ENCODE measurements around the gene IFT81.
"Not testable (repeated sequence)": the region's sequence is repeated elsewhere in the genome, so short reads cannot be mapped to it uniquely, and the experiment has no call there.

The IFT81 gene

GRCh38 chr12:110222433-110222832, 98.3 kb downstream of the IFT81 start:
- Histone ChIP-seq H3K27me3 (ENCODE audit: control insufficient read depth in 1 of 2, insufficient read depth in 2 of 2, low read length in 2 of 2) (no peaks in the 10 kb centered on the region), H3K4me3 (ENCODE audit: low read depth in 1 of 2, low read length in 2 of 2) (no peak overlapping the region), H3K36me3 (ENCODE audit: insufficient read depth, low read length) (no peaks in the 10 kb centered on the region), H3K9me3 (ENCODE audit: low read length) (no peaks in the 10 kb centered on the region), H3K27ac (ENCODE audit: low read depth, low read length) (no peak overlapping the region), H3K4me1 (ENCODE audit: insufficient read depth, low read length) (peaks cover 14% of the 10 kb centered on the region), H3K9ac (ENCODE audit: low read length) (no peak overlapping the region)

GRCh38 chr12:110223777-110224378, 99.7 kb downstream of the IFT81 start:
- Histone ChIP-seq H3K27ac (ENCODE audit: low read depth, low read length) (no peak overlapping the region), H3K9me3 (ENCODE audit: low read length) (no peaks in the 10 kb centered on the region), H3K27me3 (ENCODE audit: control insufficient read depth in 1 of 2, insufficient read depth in 2 of 2, low read length in 2 of 2) (no peaks in the 10 kb centered on the region), H3K36me3 (ENCODE audit: insufficient read depth, low read length) (no peaks in the 10 kb centered on the region), H3K9ac (ENCODE audit: low read length) (peak overlapping the region; percentile 7), H3K4me3 (ENCODE audit: low read depth in 1 of 2, low read length in 2 of 2) (no peak overlapping the region), H3K4me1 (ENCODE audit: insufficient read depth, low read length) (peaks cover 14% of the 10 kb centered on the region)

- H3K9ac ChIP-seq (ENCODE audit: low read length), result no peak overlapping the region
Observed at GRCh38 chr12:110224379-110225304, 100.5 kb downstream of the IFT81 start.

GRCh38 chr12:110227138-110227537, 103.0 kb downstream of the IFT81 start:
- Histone ChIP-seq H3K4me3 (ENCODE audit: low read depth in 1 of 2, low read length in 2 of 2) (no peak overlapping the region), H3K27ac (ENCODE audit: low read depth, low read length) (no peak overlapping the region), H3K9me3 (ENCODE audit: low read length) (no peaks in the 10 kb centered on the region), H3K9ac (ENCODE audit: low read length) (no peak overlapping the region), H3K36me3 (ENCODE audit: insufficient read depth, low read length) (no peaks in the 10 kb centered on the region), H3K27me3 (ENCODE audit: control insufficient read depth in 1 of 2, insufficient read depth in 2 of 2, low read length in 2 of 2) (no peaks in the 10 kb centered on the region), H3K4me1 (ENCODE audit: insufficient read depth, low read length) (peaks cover 11% of the 10 kb centered on the region)

More at GRCh38 chr12:110224379-110225304, 100.5 kb downstream of the IFT81 start:
- Histone ChIP-seq H3K9me3 (ENCODE audit: low read length) (no peaks in the 10 kb centered on the region), H3K27ac (ENCODE audit: low read depth, low read length) (peak overlapping the region; percentile 21), H3K4me1 (ENCODE audit: insufficient read depth, low read length) (peaks cover 14% of the 10 kb centered on the region), H3K36me3 (ENCODE audit: insufficient read depth, low read length) (no peaks in the 10 kb centered on the region), H3K27me3 (ENCODE audit: control insufficient read depth in 1 of 2, insufficient read depth in 2 of 2, low read length in 2 of 2) (no peaks in the 10 kb centered on the region), H3K4me3 (ENCODE audit: low read depth in 1 of 2, low read length in 2 of 2) (no peak overlapping the region)

- not testable (repeated sequence) for H3K4me3 ChIP-seq (ENCODE audit: low read depth in 1 of 2, low read length in 2 of 2); H3K9me3 ChIP-seq (ENCODE audit: low read length); H3K27ac ChIP-seq (ENCODE audit: low read depth, low read length); H3K36me3 ChIP-seq (ENCODE audit: insufficient read depth, low read length); H3K4me1 ChIP-seq (ENCODE audit: insufficient read depth, low read length); H3K27me3 ChIP-seq (ENCODE audit: control insufficient read depth in 1 of 2, insufficient read depth in 2 of 2, low read length in 2 of 2); H3K9ac ChIP-seq (ENCODE audit: low read length)
Observed at GRCh38 chr12:110228348-110228747, 104.2 kb downstream of the IFT81 start.

GRCh38 chr12:110228756-110229155, 104.6 kb downstream of the IFT81 start:
- no peaks in the 10 kb centered on the region for H3K36me3 ChIP-seq (ENCODE audit: insufficient read depth, low read length)
- peaks cover 8% of the 10 kb centered on the region for H3K4me1 ChIP-seq (ENCODE audit: insufficient read depth, low read length)
- H3K9me3 ChIP-seq (ENCODE audit: low read length), result no peaks in the 10 kb centered on the region
- no peak overlapping the region for H3K4me3 ChIP-seq (ENCODE audit: low read depth in 1 of 2, low read length in 2 of 2)
- no peak overlapping the region for H3K9ac ChIP-seq (ENCODE audit: low read length)
- H3K27ac ChIP-seq (ENCODE audit: low read depth, low read length), result no peak overlapping the region
- no peaks in the 10 kb centered on the region for H3K27me3 ChIP-seq (ENCODE audit: control insufficient read depth in 1 of 2, insufficient read depth in 2 of 2, low read length in 2 of 2)

GRCh38 chr12:110229409-110229808, 105.3 kb downstream of the IFT81 start:
- H3K27me3 ChIP-seq (ENCODE audit: control insufficient read depth in 1 of 2, insufficient read depth in 2 of 2, low read length in 2 of 2), result no peaks in the 10 kb centered on the region
- no peak overlapping the region for H3K4me3 ChIP-seq (ENCODE audit: low read depth in 1 of 2, low read length in 2 of 2)
- H3K9ac ChIP-seq (ENCODE audit: low read length), result no peak overlapping the region
- peaks cover 1% of the 10 kb centered on the region for H3K4me1 ChIP-seq (ENCODE audit: insufficient read depth, low read length)
- H3K36me3 ChIP-seq (ENCODE audit: insufficient read depth, low read length), result no peaks in the 10 kb centered on the region
- H3K9me3 ChIP-seq (ENCODE audit: low read length), result no peaks in the 10 kb centered on the region
- no peak overlapping the region for H3K27ac ChIP-seq (ENCODE audit: low read depth, low read length)

- Histone ChIP-seq H3K27me3 (ENCODE audit: control insufficient read depth in 1 of 2, insufficient read depth in 2 of 2, low read length in 2 of 2) (no peaks in the 10 kb centered on the region), H3K9me3 (ENCODE audit: low read length) (no peaks in the 10 kb centered on the region), H3K4me1 (ENCODE audit: insufficient read depth, low read length) (no peaks in the 10 kb centered on the region), H3K36me3 (ENCODE audit: insufficient read depth, low read length) (no peaks in the 10 kb centered on the region), H3K9ac (ENCODE audit: low read length) (no peak overlapping the region), H3K27ac (ENCODE audit: low read depth, low read length) (no peak overlapping the region), H3K4me3 (ENCODE audit: low read depth in 1 of 2, low read length in 2 of 2) (no peak overlapping the region)
Observed at GRCh38 chr12:110230655-110231054, 106.5 kb downstream of the IFT81 start.

- Histone ChIP-seq H3K36me3 (ENCODE audit: insufficient read depth, low read length) (no peaks in the 10 kb centered on the region), H3K4me3 (ENCODE audit: low read depth in 1 of 2, low read length in 2 of 2) (no peak overlapping the region), H3K4me1 (ENCODE audit: insufficient read depth, low read length) (no peaks in the 10 kb centered on the region), H3K27me3 (ENCODE audit: control insufficient read depth in 1 of 2, insufficient read depth in 2 of 2, low read length in 2 of 2) (no peaks in the 10 kb centered on the region), H3K9ac (ENCODE audit: low read length) (no peak overlapping the region), H3K27ac (ENCODE audit: low read depth, low read length) (no peak overlapping the region), H3K9me3 (ENCODE audit: low read length) (no peaks in the 10 kb centered on the region)
Observed at GRCh38 chr12:110233212-110233903, 109.2 kb downstream of the IFT81 start.

GRCh38 chr12:110234331-110234751, 110.2 kb downstream of the IFT81 start:
- no peak overlapping the region for H3K9ac ChIP-seq (ENCODE audit: low read length)
- no peaks in the 10 kb centered on the region for H3K27me3 ChIP-seq (ENCODE audit: control insufficient read depth in 1 of 2, insufficient read depth in 2 of 2, low read length in 2 of 2)
- H3K4me1 ChIP-seq (ENCODE audit: insufficient read depth, low read length), result no peaks in the 10 kb centered on the region
- H3K4me3 ChIP-seq (ENCODE audit: low read depth in 1 of 2, low read length in 2 of 2), result no peak overlapping the region
- H3K27ac ChIP-seq (ENCODE audit: low read depth, low read length), result no peak overlapping the region
- no peaks in the 10 kb centered on the region for H3K9me3 ChIP-seq (ENCODE audit: low read length)
- no peaks in the 10 kb centered on the region for H3K36me3 ChIP-seq (ENCODE audit: insufficient read depth, low read length)

GRCh38 chr12:110234755-110235154, 110.6 kb downstream of the IFT81 start:
- Histone ChIP-seq H3K4me1 (ENCODE audit: insufficient read depth, low read length) (no peaks in the 10 kb centered on the region), H3K36me3 (ENCODE audit: insufficient read depth, low read length) (no peaks in the 10 kb centered on the region), H3K27me3 (ENCODE audit: control insufficient read depth in 1 of 2, insufficient read depth in 2 of 2, low read length in 2 of 2) (no peaks in the 10 kb centered on the region), H3K9ac (ENCODE audit: low read length) (no peak overlapping the region), H3K4me3 (ENCODE audit: low read depth in 1 of 2, low read length in 2 of 2) (no peak overlapping the region), H3K9me3 (ENCODE audit: low read length) (no peaks in the 10 kb centered on the region), H3K27ac (ENCODE audit: low read depth, low read length) (no peak overlapping the region)
